Stimulated activated CD4-positive, alpha-beta T cell treated with anti-CD3 and anti-CD28 coated beads, Interleukin-1b, Interleukin-23, amount 100 ng/mL, for 48 hours (primary cell): ENCODE data around the gene REELD1.
A peak's percentile ranks its signal among the peaks of the same experiment; 100 is the strongest.

Source experiments
- DNase-seq: peaks from one replicate; pipeline ENCODE4 v3.0.0-alpha.2; 2020

Gene REELD1

GRCh38 chr4:146214238-146214637 lies at the start of gene REELD1:
TSS of gene REELD1 (plus strand) at chr4:146214538. CDS start at chr4:146216953, 2,415 bp downstream.
- no peak for DNase-seq

GRCh38 chr4:146165221-146165620 lies 49.1 kb upstream of the REELD1 start:
- no peak for DNase-seq

- no peak for DNase-seq
These were observed 48.5 kb upstream of the REELD1 start for GRCh38 chr4:146165840-146166239.

DNA sequence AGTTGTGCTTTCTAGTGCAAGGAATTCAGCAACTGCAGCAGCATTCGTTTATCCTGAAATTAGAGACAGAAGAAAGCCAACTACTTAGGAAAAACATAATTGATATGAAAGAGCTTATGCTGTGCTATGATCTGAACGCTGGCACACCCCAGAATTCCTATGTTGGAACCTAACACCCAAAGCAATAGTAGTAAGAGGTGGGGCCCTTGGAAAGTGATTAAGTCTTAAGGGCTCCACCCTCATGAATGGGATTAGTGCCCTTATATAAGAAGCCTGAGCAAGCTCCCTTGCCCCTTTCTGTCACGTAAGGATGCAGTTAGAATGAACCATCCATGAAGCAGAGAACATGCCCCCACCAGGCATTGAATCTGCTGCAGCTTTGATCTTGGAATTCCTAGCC lies 44.2 kb upstream of the REELD1 start:
- no peak for DNase-seq

GRCh38 chr4:146175541-146176453 lies 38.5 kb upstream of the REELD1 start, which contains the start of gene LSM6:
TSS of gene LSM6 (plus strand) at chr4:146175718. CDS start at chr4:146182922, 7,204 bp downstream.
- peak; percentile 83 for DNase-seq

- no peak for DNase-seq
These were observed 37.4 kb upstream of the REELD1 start for GRCh38 chr4:146176891-146177290.

DNA sequence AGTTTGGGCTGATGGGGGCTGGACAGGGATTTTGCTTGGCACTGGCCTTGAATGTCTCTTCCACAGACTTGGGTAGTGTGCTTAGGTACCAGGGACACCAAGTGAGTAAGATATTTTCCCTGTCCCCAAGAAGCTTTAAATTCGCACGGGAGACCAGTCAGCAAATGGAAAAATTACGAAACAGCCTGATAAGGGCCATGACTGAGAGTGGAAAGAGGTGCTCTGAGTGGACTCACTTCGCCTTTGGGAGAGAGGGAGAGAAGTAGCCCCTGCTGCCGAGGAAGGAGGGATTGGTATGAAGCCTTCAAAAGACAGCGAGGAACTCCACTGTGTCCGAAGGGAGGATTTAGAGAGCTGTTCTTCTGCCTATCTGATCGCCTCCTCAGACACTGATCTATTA lies 36.2 kb upstream of the REELD1 start:
- no peak for DNase-seq

DNA sequence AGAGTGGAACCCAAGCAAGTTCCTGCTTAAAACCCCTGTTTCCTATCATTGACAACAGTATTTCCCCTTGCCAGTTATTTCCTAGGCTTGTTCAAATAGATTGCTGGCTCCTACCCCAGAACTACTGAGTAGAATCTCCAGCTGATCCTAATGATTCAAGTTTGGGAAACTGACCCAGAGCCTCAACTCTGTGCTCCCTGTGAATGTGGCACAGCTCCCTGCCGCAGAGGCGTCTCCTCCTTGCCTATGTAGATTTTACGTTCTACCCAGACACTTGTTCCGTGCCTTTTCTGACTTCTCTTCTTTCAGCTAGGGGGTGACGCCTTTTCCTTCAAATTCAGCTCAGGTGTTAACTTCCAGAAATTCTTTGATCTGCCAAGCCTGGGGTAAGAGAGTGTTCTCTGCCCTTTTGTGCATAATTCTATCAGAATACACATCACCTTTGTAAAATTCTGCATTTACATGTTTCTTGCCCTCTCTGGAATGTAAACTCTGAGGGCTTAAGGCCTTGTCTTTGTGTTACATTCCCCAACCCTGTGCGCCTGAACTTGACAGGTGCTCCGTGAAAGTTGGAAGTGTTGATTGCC lies 34.5 kb upstream of the REELD1 start:
- no peak for DNase-seq

GRCh38 chr4:146182443-146182842 lies 31.9 kb upstream of the REELD1 start:
- no peak for DNase-seq

DNA sequence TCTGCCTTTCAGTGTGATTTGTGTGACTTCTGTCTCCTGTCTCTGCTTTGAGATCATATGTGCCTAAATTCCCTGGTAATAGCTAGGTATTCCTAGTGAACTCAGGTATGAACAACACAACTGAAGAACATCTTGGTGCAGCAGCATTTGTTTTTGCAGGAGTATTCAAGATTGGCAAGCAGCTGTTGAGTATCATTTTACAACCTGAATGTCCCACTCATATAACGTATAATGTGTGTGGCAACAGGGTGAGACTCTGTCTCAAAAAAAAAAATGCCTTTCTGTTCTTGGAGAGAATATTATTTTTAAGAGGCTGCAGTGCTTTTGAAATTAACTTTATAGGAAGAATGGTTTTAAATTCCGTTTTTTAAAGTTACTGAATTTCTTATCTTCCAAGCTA lies 31.1 kb upstream of the REELD1 start:
- no peak for DNase-seq

- DNase-seq = no peak
These were observed 28.3 kb upstream of the REELD1 start for GRCh38 chr4:146186041-146186440.

- DNase-seq = no peak
These were observed 27.7 kb upstream of the REELD1 start for GRCh38 chr4:146186596-146186995.

DNA sequence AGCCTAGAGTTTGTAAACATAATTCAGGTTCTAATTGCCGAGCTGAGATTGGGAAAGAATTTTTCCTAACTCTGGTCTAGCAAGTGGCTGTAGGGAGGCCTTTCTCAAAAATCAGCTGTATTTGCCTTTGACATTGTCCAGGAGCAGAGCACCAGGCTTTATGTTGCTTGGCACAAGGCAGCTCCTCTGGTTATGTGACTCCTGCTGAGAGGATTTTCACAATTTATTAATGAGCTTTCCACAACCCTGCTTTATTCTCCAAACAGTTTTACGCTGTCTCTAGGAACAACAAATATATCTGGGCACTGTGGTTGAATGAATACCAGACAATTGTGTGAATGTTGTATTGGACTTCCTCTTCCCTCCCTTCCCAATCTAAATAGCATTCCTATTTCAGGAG lies 23.9 kb upstream of the REELD1 start:
- DNase-seq = no peak

- DNase-seq = no peak
These were observed 22.4 kb upstream of the REELD1 start for GRCh38 chr4:146191766-146192458.

DNA sequence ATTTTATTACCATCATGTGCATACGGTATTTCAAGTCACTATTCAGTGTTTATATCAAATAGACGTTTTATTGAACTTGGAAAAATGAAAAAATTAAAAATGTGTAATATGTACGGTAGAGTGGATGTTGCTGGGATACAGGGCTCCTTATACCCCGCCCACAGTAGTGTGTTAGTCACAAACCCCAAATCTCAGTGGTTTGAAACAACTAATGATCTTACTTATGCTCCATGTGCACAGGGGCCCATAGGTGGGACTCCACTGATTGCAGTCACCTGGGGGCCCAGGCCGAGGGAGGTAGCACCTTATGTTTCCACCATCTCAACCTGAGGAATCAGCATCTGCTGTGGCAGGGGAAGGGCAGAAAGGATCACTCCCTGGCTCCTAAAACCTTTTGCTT lies 20.7 kb upstream of the REELD1 start:
- DNase-seq = no peak

GRCh38 chr4:146194212-146194611 lies 20.1 kb upstream of the REELD1 start:
- no peak for DNase-seq

DNA sequence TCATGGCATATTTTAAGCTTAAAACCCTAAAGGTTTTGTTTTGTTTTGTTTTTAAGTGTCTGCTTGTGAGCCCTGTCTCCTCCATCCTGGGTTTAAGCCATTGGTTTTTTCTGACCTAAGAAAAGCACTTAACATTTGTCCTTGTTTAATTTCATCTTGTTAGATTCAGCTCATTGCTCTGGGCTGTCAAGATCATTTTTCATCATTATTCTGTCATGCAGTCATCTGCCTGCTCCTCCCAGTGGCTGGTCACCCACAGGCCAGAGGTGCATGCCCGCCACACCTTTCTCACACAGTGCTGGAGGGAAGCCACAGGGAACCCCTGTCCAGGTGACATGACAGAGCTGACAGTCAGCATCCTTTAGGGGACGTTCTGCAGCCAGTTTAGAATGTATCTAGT lies 11.7 kb upstream of the REELD1 start:
- no peak for DNase-seq

GRCh38 chr4:146207410-146207809 lies 6.9 kb upstream of the REELD1 start:
- no peak for DNase-seq

GRCh38 chr4:146210890-146211289 lies 3.4 kb upstream of the REELD1 start:
- no peak for DNase-seq

- no peak for DNase-seq
These were observed 2.9 kb upstream of the REELD1 start for GRCh38 chr4:146211440-146211839.

GRCh38 chr4:146212781-146213180 lies 1.6 kb upstream of the REELD1 start:
- DNase-seq = no peak

GRCh38 chr4:146222313-146222712 lies 8.0 kb downstream of the REELD1 start:
- DNase-seq = no peak

- no peak for DNase-seq
These were observed 10.1 kb downstream of the REELD1 start for GRCh38 chr4:146224326-146224966.
